Left renal pelvis (tissue), 4 donors: Measurements from ENCODE around the gene SYCN. TPM values are rescaled to one million over a fixed set of nuclear protein-coding genes. Genes with fewer than 3 reads are reported as not detected.
"Not testable (repeated sequence)": the region's sequence is repeated elsewhere in the genome, so short reads cannot be mapped to it uniquely, and the experiment has no call there.

Experiments used
- DNase-seq, 4 donors: peaks; one replicate each; pipeline ENCODE4 v3.0.0-alpha.2; 2013; ENCODE audit warnings: low read depth in 4 of 4, low spot score in 3 of 4
- polyA plus RNA-seq, 4 donors: library from polyadenylated mRNA; unstranded; fragments of 120-200 nt; gene quantifications; one replicate each; pipeline ENCODE4 v1.2.1, GENCODE V29; 2013; ENCODE audit not compliant: insufficient read length in 4 of 4

Gene SYCN
- polyA plus RNA-seq, result not detected

GRCh38 chr19:39203372-39204341, at the start of gene SYCN:
SYCN (minus strand) TSS chr19:39204263; CDS start chr19:39204254, 9 bp downstream.
- no peak for DNase-seq

- DNase-seq, result no peak
Observed at GRCh38 chr19:39253374-39254149, 49.5 kb upstream of the SYCN start.

GRCh38 chr19:39252458-39252857, 48.4 kb upstream of the SYCN start:
- DNase-seq, result no peak

GRCh38 chr19:39251846-39252245, 47.8 kb upstream of the SYCN start:
- DNase-seq, result no peak

- DNase-seq, result no peak
Observed at GRCh38 chr19:39251081-39251480, 47.0 kb upstream of the SYCN start.

GRCh38 chr19:39248806-39249205, 44.7 kb upstream of the SYCN start, which contains the start of gene IFNL4:
IFNL4 (minus strand) TSS chr19:39248856.
- no peak for DNase-seq

GRCh38 chr19:39247701-39248664, 43.9 kb upstream of the SYCN start:
- no peak for DNase-seq

GRCh38 chr19:39246951-39247669, 43.0 kb upstream of the SYCN start:
- no peak for DNase-seq

- DNase-seq, result not testable (repeated sequence)
Observed at GRCh38 chr19:39245166-39245565, 41.1 kb upstream of the SYCN start.

GRCh38 chr19:39244410-39245100, 40.5 kb upstream of the SYCN start, which contains the start of gene IFNL3:
IFNL3 (minus strand) TSS chr19:39245006; CDS start chr19:39244967, 39 bp downstream.
- not testable (repeated sequence) for DNase-seq

GRCh38 chr19:39243741-39244140, 39.7 kb upstream of the SYCN start:
- DNase-seq, result not testable (repeated sequence)

- DNase-seq, result no peak
Observed at GRCh38 chr19:39240421-39240820, 36.4 kb upstream of the SYCN start.

- no peak for DNase-seq
Observed at GRCh38 chr19:39238944-39239343, 34.9 kb upstream of the SYCN start.

- DNase-seq, result no peak
Observed at GRCh38 chr19:39238209-39238608, 34.1 kb upstream of the SYCN start.

- no peak for DNase-seq
Observed at GRCh38 chr19:39237200-39238184, 33.4 kb upstream of the SYCN start.

- no peak for DNase-seq
Observed at GRCh38 chr19:39236527-39236926, 32.5 kb upstream of the SYCN start.

GRCh38 chr19:39232708-39233107, 28.6 kb upstream of the SYCN start:
- DNase-seq, result no peak
